HG03354 (cell line): ENCODE measurements around the gene RERE.
"Not testable (repeated sequence)": the region's sequence is repeated elsewhere in the genome, so short reads cannot be mapped to it uniquely, and the experiment has no call there.

Experiments used
- ATAC-seq: cut with Tn5 transposase; IDR thresholded peaks from one replicate; pipeline ENCODE4 v1.9.1; 2021; ENCODE audit warnings: mild to moderate bottlenecking; ENCODE audit not compliant: unreplicated experiment, poor library complexity, severe bottlenecking

RERE gene

GRCh38 chr1:8702850-8703810 is 114.3 kb downstream of the RERE start:
- peak; percentile 73 for ATAC-seq

DNA sequence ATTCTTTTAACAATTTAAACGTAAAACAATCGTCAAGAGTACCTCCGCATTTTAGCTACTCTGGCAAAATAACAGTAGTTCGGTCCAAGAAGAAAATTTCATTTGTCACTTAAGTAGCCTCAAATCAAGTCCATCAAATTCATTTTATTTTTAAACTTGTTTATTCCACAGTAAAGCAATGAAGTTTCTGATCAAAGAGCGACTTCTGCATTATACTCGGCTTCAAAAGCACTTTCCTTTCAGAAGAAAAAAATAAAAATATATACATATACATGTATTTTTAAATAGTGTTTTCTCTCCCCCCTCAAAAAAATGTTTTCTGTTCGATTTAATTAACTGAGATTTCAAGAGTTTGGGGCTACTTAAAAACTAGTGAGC is 115.0 kb downstream of the RERE start:
- ATAC-seq: no peak

DNA sequence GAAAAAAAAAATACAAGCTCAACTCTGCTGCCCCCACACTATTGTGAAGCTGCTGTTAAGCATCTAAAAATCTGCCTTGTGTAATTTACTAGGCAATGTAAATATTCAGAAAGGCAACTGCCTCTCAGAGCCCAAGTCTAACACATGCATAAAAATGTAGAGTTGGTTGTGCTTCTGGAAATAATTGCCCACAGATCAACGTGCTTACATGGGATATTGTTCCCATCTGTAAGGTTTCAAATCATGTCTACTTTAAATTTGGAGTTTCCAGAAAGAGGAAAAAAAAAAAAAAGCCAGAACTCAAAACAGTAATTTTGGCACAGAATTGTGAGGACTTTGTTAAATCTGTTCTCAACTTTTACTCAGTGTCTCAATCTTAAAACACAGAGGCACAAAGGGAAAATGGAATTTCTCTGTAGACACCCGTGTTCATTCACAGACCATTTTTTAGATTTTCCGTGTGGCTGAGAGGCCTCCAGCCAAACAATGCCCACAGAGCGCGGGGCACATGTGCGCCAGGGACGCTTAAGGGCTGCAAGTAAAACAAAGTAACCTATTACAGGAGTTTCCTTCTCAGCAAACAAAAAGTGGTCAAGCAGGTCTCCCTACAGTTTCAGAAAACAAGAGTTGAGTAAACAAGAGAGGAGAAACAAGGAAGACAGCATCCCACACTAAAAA is 115.5 kb downstream of the RERE start:
- ATAC-seq: no peak

GRCh38 chr1:8699679-8700078 is 117.8 kb downstream of the RERE start:
- no peak for ATAC-seq

DNA sequence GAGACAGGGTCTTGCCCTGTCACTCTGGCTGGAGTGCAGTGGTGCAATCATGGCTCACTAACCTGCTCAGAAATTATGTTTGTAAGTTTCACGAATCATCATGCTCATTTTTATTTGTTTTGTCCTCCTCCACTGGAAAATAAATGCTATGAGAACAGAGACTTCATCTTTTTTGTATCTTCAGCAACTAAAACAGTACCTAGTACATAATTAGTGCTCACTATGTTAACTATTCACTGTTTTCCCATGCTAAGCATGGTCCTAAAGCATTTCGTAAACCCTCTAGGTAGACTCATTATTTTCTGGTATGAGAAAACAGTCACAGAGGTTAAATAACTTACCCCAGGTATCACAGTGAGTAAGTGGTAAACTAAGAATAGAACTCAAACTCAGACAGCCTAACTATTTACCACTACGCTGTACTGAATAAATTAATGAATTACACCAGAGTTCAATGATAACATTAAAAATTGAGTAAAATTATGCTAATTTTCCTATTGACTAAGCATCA is 118.4 kb downstream of the RERE start:
- no peak for ATAC-seq

GRCh38 chr1:8698012-8698630 is 119.3 kb downstream of the RERE start:
- no peak for ATAC-seq

GRCh38 chr1:8695442-8695841 is 122.0 kb downstream of the RERE start:
- not testable (repeated sequence) for ATAC-seq

DNA sequence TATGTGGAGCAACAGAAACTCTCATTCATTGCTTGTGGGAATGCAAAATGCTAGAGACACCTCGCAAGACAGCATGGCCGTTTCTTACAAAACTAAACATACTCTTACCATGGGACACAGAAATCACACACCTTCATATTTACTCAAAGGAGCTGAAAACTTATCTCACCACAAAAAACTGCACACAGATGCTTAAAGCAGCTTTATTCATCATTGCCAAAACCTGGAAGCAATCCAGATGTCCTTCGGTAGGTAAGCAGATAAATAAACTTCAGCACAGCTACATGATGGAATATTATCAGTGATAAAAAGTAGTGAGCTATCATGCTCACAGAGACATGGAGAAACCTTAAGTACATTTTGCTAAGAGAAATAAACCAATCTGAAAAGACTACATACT is 124.3 kb downstream of the RERE start:
- no peak for ATAC-seq

DNA sequence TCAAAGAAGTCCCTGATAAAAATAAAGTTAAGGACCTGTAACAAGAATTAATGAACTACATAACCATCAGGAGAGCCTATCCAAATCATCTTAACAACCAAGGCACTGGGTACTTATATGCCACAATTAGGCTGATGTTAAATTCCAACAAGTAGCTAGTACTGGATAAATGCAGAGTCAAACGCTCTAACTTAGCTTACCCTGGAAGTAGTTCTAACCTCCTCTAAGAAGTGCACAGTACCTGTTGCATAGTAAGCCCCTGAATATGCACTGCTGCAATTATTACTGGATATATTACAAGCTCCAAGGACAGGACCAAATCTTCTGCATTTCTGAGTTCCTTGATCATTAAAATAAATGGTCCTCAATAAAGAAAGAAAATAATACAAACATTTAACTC is 125.8 kb downstream of the RERE start:
- no peak for ATAC-seq

DNA sequence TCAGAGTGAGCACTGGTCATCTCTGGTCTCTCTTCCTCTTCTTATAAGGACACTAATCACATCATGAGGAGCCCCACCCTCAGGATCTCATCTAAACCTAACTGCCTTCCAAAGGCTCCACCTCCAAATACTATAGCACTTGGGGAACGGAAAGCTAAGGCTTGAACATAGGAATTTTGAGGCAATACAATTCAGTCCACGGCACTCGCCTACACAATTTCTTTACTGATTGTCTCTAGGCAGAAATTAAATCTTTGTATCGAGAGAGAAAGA is 127.3 kb downstream of the RERE start:
- no peak for ATAC-seq

GRCh38 chr1:8689431-8690252 is 127.8 kb downstream of the RERE start:
- ATAC-seq: no peak

GRCh38 chr1:8687538-8687937 is 129.9 kb downstream of the RERE start:
- ATAC-seq: no peak

DNA sequence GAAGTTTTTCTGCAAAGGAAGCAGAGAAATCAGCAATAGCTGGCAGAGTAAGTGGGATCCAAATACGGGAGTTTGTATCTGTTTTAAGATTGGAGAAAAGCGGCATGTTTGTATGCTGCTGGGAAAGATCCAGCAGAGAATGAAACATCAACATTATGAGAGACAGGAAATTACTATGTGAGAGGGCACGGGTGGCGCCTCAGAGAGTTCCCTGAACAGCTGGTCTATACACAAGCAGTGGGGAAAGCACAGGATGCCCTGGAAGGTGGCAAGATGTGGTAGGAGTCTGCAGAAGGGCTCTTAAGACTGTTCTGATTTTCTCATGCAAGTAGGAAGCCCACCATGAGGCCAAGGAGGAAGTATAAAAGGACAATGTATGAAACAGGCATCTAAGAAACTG is 130.4 kb downstream of the RERE start:
- peak; percentile 51 for ATAC-seq

DNA sequence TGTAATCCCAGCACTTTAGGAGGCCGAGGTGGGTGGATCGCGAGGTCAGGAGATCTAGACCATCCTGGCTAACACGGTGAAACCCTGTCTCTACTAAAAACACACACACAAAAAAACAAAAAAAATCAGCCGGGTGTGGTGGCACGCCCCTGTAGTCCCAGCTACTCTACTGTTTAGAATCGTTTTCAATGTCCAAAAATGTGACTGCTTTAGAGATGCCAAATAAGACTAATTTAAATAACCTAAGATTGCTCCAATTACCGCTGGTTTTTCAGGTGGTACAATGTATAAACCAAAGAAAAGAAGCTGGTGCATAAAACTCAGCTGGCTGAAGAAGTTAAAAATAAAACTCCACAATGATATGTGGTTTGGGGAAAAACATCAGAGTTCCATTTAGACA is 132.0 kb downstream of the RERE start:
- ATAC-seq: no peak

GRCh38 chr1:8684590-8684989 is 132.8 kb downstream of the RERE start:
- no peak for ATAC-seq

DNA sequence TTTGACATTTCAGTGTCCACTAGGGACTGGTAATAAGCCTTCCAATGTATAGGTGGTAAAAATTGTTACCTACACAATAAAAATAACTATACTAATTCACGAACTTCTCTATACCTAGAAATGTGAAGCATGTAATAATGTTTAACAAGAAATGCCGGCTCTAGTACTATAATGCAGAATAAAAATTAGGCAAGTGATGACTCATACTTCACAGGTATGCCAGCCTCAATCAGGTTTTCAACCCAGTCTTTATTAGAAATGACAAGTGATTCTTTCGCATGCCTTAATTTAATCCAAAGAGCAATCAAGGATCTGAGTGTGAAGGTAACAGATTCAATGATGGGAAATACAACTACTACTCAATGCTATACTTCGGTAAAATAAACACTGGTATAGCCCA is 134.9 kb downstream of the RERE start:
- ATAC-seq: no peak

- no peak for ATAC-seq
Measured at GRCh38 chr1:8681911-8682310, 135.5 kb downstream of the RERE start.

DNA sequence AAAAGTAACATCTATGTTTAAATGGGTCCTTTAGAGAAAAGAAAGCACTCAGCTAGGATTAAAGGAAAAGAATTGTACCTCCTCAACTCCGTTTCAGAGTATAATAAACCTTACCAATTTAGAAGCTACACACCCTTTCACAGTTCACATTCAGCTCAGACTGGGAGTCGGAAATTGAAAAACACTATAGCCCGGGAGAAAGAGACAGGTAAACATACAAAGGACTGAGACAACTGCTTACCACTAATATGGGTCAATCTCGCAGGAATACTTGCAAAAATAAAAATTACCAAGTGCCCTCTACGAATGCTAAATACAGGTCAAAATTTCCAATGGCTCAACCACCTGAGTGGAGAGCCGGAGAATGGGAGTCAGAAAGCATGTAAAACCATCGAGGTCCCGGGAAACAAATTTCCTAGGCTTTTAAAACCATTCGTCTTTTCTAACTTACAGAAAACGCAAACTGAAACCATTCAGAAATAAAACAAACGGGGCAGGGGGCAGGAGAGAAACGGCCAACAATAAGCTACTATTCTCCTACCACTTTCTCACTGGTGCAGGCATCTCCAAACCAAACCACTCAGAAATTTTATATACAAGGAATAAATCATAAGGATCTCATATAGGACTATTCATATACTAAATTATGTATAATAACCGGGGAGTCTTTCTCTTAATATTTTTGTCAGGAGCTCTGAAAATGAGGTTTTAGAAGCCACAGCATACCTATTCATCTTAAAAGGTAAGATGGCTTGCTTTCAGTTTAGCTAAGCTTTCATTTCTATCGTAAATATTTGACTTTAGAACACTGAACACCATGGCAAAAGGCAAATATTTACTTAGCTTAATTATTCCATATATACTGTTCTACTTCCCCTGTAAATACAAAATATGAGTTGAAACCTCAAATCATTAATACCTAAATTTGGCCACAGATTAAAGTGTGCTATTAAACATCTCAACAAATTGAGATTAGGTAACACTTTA is 136.5 kb downstream of the RERE start:
- ATAC-seq: no peak
